Right ventricle myocardium inferior (tissue), 1 donor: Measurements from ENCODE around the gene DHPS. TPM values are rescaled to one million over a fixed set of nuclear protein-coding genes. Genes with fewer than 3 reads are reported as not detected.
"Not testable (repeated sequence)": the region's sequence is repeated elsewhere in the genome, so short reads cannot be mapped to it uniquely, and the experiment has no call there.

ENCODE experiments used
- ATAC-seq: fragments of 200-7000 bp; cut with Tn5 transposase; one replicate; pipeline ENCODE4 v1.9.1; 2020; ENCODE audit warnings: mild to moderate bottlenecking, moderate library complexity
- DNase-seq: peaks from one replicate; pipeline ENCODE4 v3.0.0; 2021; ENCODE audit errors: missing footprints
- intact Hi-C: fragments of 100-400 bp; cut with DNase I; formaldehyde crosslinking; loops from one replicate; pipeline ENCODE4 v1.11.0; 2022
- total RNA-seq: library from RNA; stranded (reverse); fragmentation: NEBNext Ultra II Directional; extraction: Animal tissue kit (Norgen Biotek cat#: 25700); gene quantifications from one replicate; pipeline ENCODE4 v1.2.1, GENCODE V29; 2021
- donor health status: DM: no; HTN: yes; CAD: no; lungs with severe emphysema.

Gene DHPS
- total RNA-seq, 1 donor from 2014 or later, result 45.9 TPM

- DNase-seq (no peak), ATAC-seq (no peak)
- intact Hi-C loops, result no loop called here
Observed at GRCh38 chr19:12685831-12686230, 4.2 kb upstream of the DHPS start.

- ATAC-seq, result no peak
- no peak for DNase-seq
- intact Hi-C loops, result loop anchor here (5.0 kb wide), 1 partner anchor 42 kb away; the partner anchor contains the start of gene TNPO2
Observed at GRCh38 chr19:12680034-12680433, 1.6 kb downstream of the DHPS start.

- intact Hi-C loops, ATAC-seq, DNase-seq: not testable (repeated sequence)
Observed at GRCh38 chr19:12678039-12678438, 3.6 kb downstream of the DHPS start.

GRCh38 chr19:12676928-12677327 is 4.8 kb downstream of the DHPS start:
- DNase-seq (no peak), ATAC-seq (no peak)
- intact Hi-C loops, result no loop called here

- peak; percentile 90 for DNase-seq
- ATAC-seq, result peak; percentile 45
- intact Hi-C loops, result no loop called here
Observed at GRCh38 chr19:12676384-12676792, 5.3 kb downstream of the DHPS start.

- no peak for ATAC-seq
Observed at GRCh38 chr19:12675940-12676339, 5.7 kb downstream of the DHPS start.

GRCh38 chr19:12675399-12675798 is 6.3 kb downstream of the DHPS start:
- intact Hi-C loops, result no loop called here
- ATAC-seq (no peak), DNase-seq (no peak)

More at GRCh38 chr19:12675940-12676339, 5.7 kb downstream of the DHPS start:
- DNase-seq, result no peak
- intact Hi-C loops, result no loop called here

GRCh38 chr19:12672744-12673143 is 8.9 kb downstream of the DHPS start:
- DNase-seq (peak; percentile 50), ATAC-seq (no peak)
- intact Hi-C loops, result loop anchor here (5.0 kb wide), 1 partner anchor 110 kb away; no protein-coding TSS in a partner anchor

- DNase-seq, result peak; percentile 59
- ATAC-seq, result no peak
- intact Hi-C loops, result loop anchor here (5.0 kb wide), 1 partner anchor 108 kb away; no protein-coding TSS in a partner anchor
Observed at GRCh38 chr19:12670159-12670928, 11.3 kb downstream of the DHPS start.

GRCh38 chr19:12669270-12670158 is 12.2 kb downstream of the DHPS start:
- peak; percentile 64 for ATAC-seq
- DNase-seq, result peak; percentile 92
- intact Hi-C loops, result loop anchor here (5.0 kb wide), 1 partner anchor 107 kb away; no protein-coding TSS in a partner anchor

- DNase-seq (peak; percentile 82), ATAC-seq (peak; percentile 11)
- intact Hi-C loops, result no loop called here
Observed at GRCh38 chr19:12668932-12669269, 12.8 kb downstream of the DHPS start.

- no peak for ATAC-seq
- intact Hi-C loops, result no loop called here
Observed at GRCh38 chr19:12668346-12668745, 13.3 kb downstream of the DHPS start.

GRCh38 chr19:12667731-12668302 is 13.9 kb downstream of the DHPS start:
- ATAC-seq (no peak), DNase-seq (no peak)
- intact Hi-C loops, result no loop called here

More at GRCh38 chr19:12668346-12668745, 13.3 kb downstream of the DHPS start:
- DNase-seq, result no peak

- ATAC-seq (peak; percentile 86), DNase-seq (peak; percentile 87)
- intact Hi-C loops, result no loop called here
Observed at GRCh38 chr19:12666265-12667048, 15.2 kb downstream of the DHPS start, which contains the start of the genes MAN2B1 and WDR83. MAN2B1 (minus strand) TSS chr19:12666742; CDS start chr19:12666701, 41 bp downstream. WDR83 (plus strand) TSS chr19:12666807; CDS start chr19:12669791, 2,984 bp downstream.

- intact Hi-C loops, result no loop called here
- ATAC-seq (no peak), DNase-seq (no peak)
Observed at GRCh38 chr19:12665671-12666264, 15.9 kb downstream of the DHPS start.

- intact Hi-C loops, result no loop called here
- DNase-seq (peak; percentile 87), ATAC-seq (no peak)
Observed at GRCh38 chr19:12665281-12665573, 16.5 kb downstream of the DHPS start.

- peak; percentile 2 for DNase-seq
- ATAC-seq, result no peak
- intact Hi-C loops, result no loop called here
Observed at GRCh38 chr19:12664406-12665280, 17.0 kb downstream of the DHPS start.
